Kidney tubule cell (primary cell): ENCODE data around the gene PROK2.

Source experiments
- DNase-seq: peaks from one replicate; pipeline ENCODE4 v3.0.0-alpha.2; 2018; ENCODE audit warnings: low spot score

Gene PROK2

DNA sequence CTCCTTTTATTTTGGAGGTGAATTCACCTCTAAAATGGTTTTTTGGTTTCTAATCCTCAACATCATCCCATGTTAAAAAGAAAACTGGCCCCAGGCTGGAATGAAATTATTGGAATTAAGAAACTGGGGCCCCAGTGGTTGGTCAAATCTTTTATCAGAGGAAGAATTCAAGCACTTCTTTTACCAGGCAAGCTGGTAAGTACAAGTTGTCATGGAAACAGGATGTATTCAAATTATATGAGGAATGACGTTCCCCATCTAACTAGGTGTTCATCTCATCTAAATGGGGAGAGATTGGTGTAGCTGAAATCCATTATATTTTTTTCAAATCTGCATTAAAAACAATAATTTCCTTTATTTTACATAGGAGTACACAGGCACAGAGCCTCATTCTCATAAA is 50.1 kb downstream of the PROK2 start:
- no peak for DNase-seq

DNA sequence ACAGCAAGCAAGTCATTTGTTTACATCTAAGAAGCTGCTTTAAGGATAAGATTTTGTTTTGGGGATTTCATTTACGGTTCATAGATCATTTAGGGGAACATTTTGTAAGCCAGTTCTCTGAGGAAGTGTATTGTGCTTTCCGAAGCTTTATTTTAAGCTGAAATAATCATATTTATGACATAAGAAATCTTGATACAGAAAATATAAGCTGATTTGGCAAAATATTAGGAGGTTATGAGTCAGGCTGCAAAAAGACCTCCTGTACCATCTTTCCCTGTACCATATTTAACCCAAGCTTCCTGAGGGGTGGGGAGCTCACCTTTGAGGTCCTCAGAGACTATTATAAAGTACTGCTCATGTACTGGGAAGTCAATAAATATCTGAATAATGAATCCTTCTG is 51.6 kb downstream of the PROK2 start:
- DNase-seq: no peak

DNA sequence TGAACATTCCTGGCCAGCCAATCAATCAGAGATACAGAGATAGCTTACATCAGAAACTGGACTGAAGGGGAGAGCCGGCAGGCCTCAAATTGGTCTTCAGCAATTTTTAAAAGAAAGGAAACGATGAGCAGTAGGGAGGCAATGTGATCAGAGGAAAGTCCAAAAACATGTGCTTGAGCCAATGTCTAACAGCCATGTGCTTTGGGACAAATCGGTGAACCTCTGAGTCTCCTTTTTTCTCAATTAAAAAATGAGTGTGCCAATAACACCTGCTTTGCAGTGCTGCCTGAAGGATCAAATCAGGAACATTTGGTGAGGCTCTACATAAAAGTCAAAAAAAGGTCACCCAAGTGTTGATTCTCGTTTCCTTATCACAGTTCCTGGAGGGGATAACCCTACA is 52.3 kb downstream of the PROK2 start:
- DNase-seq: no peak

DNA sequence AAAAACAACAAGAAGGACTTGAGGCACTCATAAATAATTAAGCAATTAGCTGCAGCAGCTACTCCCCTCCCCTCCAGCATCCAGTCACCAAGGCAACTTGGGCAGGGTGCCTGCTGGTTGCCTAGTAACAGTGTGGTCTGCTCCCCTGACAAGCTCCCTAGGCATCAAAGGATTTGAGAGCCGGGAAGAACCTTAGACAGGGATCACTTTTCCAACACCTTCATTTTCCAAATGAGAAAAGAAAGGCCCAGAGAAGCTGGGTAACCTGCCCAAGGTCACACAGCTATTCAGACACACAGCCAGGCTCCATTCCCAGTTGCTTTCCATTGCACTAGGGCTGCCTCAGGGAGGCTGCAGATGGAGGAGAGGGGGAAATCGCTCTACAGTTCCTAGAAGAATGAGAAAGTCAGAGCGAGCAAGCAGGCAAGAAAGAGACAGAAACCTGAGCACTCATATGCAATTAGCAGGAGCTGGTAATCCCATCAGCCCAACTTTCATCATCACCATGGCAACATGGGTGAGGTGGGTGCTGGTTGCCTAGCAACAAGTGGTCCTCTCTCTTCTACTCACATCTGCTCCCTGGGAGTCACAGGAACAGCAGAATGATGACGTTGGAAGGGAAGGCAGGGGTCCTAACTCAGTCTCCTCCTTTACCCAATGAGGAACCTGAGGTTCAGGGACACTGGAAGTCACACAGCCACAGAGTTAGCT is 56.2 kb downstream of the PROK2 start:
- DNase-seq: no peak

DNA sequence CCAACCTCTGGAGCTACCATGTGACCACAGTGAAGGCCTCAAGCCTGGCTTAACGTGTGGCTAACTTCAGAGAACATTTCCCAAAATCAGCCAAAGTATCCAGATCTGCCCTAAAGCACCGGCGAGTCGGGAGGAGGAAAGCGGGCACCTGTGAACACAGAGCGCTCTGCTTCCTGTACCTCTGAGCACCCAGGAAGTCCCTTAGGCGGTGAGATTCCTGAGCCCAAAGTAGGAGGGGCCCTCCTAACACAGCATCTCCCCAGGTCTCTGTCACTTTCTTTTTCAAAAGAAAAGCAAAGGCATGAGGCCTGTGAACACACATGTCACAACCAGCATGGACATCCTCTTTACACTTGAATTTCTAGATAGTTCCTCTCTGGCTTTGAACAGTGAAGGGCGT is 58.8 kb downstream of the PROK2 start:
- DNase-seq: no peak

DNA sequence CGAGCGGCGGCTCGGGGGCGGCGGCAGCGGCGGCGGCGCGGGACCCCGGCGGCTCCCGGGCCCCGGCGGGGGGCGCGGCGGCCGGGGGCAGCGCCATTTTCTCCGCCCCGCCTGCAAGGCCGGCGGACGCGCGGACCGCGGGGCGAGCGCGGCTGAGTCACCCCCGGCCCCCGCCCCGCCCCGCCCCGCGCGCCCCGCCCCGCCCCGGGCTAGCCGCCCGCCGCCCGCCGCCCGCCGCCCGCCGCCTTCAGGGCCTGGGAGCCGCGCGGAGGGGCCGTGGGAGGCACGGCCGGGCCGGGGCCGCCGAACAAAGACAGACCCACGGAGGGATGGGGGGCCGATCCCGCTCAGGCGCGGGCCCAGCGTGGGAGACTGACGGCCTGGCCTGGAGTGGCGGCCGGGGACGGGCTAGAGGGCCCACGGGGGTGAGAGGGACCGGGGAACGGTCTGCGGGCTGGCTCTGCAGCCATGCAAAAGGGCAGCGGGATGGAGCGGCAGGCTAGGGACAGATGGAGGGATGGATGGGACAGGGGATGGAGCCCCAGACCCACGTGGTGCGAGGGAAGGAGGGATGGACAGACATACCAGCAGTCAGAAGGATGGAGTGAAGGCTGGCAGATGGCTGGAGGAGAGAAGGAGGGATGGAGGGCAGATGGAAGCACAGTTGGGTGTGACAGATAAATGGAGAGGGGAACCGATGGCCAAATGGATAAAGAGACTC is 59.5 kb downstream of the PROK2 start, which contains the start of gene EIF4E3:
TSS of gene EIF4E3 (minus strand) at position 132 of the 721 bp plus-strand sequence. CDS start at position 97, 35 bp downstream.
- DNase-seq: peak; percentile 51

DNA sequence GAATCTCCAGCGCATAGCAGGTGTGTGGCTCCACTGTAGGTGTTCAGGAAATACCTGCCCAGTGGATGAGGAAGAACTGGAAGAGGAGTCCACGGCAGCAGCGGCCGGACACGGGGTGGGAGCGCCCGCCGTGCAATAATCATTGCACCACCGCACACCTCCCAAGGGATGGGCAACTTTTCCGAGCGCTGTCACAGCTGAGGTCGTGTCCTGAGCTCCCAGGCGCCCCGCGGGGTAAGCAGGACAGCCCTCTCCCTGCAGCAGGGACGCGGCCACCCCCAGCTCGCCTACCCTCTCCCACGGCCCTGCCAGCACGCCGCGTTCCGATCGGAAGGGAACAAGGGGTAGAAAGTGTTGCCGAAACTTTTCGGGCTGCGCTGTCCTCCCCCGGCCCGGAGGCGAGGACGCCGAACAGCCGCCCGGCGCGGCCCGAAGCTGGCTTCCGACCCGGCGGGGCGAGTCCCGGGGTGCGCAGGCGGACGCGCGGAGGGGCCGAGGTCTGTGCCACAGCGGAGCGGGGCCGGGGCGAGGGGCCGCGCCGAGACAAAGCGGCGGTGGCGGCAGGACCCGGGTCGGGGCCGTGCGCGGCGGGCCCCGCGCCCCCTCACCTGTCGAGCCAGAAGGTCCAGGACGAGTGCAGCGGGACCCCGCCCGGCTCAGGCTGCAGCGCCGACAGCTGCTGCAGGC is 60.2 kb downstream of the PROK2 start:
- peak; percentile 46 for DNase-seq

DNA sequence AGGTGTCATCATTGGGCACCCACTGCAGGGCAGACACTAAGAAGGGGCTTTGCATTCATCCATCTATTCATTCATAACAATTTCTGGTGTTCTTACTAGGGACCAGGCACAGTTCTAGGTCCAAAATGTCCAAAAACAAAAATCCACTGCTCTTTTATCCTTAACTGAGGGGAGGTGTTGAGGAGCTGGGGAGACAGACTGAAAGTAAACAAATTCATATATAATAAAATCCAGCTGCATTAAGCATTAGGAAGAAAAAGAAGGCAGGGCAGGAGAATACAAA is 60.8 kb downstream of the PROK2 start:
- DNase-seq: no peak

DNA sequence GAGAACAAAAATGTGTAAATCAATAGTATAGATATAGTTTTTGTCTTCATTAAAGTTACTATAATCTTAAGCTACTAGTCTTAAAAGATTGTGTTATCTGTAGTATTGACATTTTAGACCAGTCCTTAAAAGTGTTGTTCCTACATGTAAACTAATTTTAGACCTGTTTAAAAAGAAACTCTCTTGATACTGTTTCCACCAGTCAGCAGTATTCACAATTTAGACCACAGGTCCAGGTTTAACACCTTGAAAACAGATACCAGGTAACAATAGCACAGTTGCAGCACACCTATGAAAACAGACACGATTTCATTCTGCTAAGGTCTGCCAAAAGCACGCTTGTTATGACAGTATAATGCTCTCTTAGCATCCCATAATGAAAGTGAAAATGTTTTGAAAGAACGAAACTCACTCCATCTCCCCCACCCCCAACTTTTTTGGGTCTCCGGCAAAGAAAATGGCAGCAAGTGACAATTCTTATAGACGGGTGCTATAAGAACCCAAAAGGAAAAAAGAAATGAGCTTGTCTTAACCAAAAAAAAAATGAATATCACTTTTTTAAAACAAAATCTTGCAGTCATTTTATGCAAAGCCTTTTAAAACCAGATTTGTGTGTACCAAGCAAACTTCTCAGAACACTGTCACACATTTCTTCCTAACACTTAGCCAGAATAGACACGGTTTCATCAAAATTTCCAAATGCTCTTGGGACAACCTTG is 61.3 kb downstream of the PROK2 start:
- no peak for DNase-seq

DNA sequence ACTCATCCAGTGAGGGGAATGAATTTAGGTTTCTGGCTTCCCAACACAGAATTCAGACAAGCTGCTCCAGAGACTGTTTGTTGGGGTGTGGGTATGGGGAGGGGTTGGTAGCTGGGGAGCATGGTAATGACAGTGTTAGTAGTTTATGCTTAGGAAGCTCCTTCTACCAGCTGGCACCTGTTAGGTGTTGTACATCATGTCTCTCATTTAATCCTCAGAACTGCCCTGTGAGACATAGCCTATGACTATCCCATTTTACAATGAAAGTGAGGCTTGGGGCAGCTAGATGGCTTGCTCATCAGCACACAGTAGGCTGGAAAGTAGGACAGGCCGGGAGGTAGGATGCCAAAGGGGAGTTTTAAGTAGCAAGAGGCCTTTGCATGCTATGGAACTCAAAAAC is 62.3 kb downstream of the PROK2 start:
- no peak for DNase-seq
